ENCODE data around the gene ALDH2.
"Not testable (repeated sequence)": the region's sequence is repeated elsewhere in the genome, so short reads cannot be mapped to it uniquely, and the experiment has no call there.

Gene ALDH2

GRCh38 chr12:111798182-111798581 is 31.4 kb downstream of the ALDH2 start:
- no peaks in the 10 kb centered on the region for H3K27me3 Mint-ChIP-seq

GRCh38 chr12:111799758-111800157 is 33.0 kb downstream of the ALDH2 start:
- Mint-ChIP-seq H3K36me3 (no peaks in the 10 kb centered on the region), H3K4me1 (no peaks in the 10 kb centered on the region), H3K4me3 (no peak overlapping the region), H3K27me3 (no peaks in the 10 kb centered on the region), H3K27ac (no peak overlapping the region), H3K9me3 (no peaks in the 10 kb centered on the region)

More at GRCh38 chr12:111798182-111798581, 31.4 kb downstream of the ALDH2 start:
- Mint-ChIP-seq H3K4me1 (no peaks in the 10 kb centered on the region), H3K4me3 (no peak overlapping the region), H3K27ac (no peak overlapping the region), H3K9me3 (no peaks in the 10 kb centered on the region), H3K36me3 (no peaks in the 10 kb centered on the region)

GRCh38 chr12:111803038-111803626 is 36.4 kb downstream of the ALDH2 start:
- Mint-ChIP-seq H3K27me3 (no peaks in the 10 kb centered on the region), H3K4me1 (no peaks in the 10 kb centered on the region), H3K9me3 (no peaks in the 10 kb centered on the region), H3K4me3 (no peak overlapping the region), H3K27ac (no peak overlapping the region), H3K36me3 (no peaks in the 10 kb centered on the region)

DNA sequence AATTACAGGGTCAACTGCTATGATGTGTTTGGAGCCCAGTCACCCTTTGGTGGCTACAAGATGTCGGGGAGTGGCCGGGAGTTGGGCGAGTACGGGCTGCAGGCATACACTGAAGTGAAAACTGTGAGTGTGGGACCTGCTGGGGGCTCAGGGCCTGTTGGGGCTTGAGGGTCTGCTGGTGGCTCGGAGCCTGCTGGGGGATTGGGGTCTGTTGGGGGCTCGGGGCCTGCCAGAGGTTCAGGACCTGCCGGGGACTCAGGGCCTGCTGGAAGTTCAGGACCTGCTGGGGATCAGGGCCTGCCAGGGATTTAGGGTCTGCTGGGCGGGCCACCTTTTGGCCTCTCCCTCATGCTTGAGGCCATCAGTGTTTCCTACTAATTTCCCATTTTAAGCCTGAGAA is 37.1 kb downstream of the ALDH2 start:
- H3K9me3 Mint-ChIP-seq, result no peaks in the 10 kb centered on the region
- no peaks in the 10 kb centered on the region for H3K27me3 Mint-ChIP-seq
- H3K4me1 Mint-ChIP-seq, result no peaks in the 10 kb centered on the region

GRCh38 chr12:111806304-111806703 is 39.6 kb downstream of the ALDH2 start:
- H3K36me3 Mint-ChIP-seq, result no peaks in the 10 kb centered on the region
- H3K27ac Mint-ChIP-seq, result no peak overlapping the region
- no peak overlapping the region for H3K4me3 Mint-ChIP-seq
- H3K9me3 Mint-ChIP-seq, result no peaks in the 10 kb centered on the region
- H3K4me1 Mint-ChIP-seq, result no peaks in the 10 kb centered on the region
- no peaks in the 10 kb centered on the region for H3K27me3 Mint-ChIP-seq

More for the DNA sequence above, 37.1 kb downstream of the ALDH2 start:
- Mint-ChIP-seq H3K4me3 (no peak overlapping the region), H3K27ac (no peak overlapping the region), H3K36me3 (no peaks in the 10 kb centered on the region)

DNA sequence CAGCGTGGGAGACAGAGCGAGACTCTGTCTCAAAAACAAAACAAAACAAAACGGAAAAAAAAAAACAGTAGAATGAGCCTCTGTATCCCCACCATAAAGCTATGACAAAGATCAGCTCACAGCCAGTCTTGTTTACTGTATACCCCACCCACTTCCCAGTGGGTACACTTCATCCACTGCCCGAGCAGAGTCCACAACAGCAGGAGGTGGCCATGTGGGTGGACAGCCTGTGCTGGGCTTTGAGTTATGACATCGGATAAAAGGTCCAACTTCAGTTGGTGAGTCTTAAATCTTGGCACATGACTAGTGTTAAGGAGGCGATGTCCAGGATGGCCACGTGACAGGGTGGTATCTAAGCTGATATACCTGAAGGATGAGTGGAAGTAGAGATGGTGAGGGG is 40.5 kb downstream of the ALDH2 start:
- Mint-ChIP-seq H3K27me3 (no peaks in the 10 kb centered on the region), H3K27ac (no peak overlapping the region), H3K36me3 (no peaks in the 10 kb centered on the region), H3K4me1 (no peaks in the 10 kb centered on the region), H3K4me3 (no peak overlapping the region), H3K9me3 (no peaks in the 10 kb centered on the region)

- Mint-ChIP-seq H3K27me3 (peaks cover 2% of the 10 kb centered on the region), H3K4me1 (peaks cover 11% of the 10 kb centered on the region), H3K36me3 (no peaks in the 10 kb centered on the region), H3K9me3 (no peaks in the 10 kb centered on the region), H3K4me3 (no peak overlapping the region), H3K27ac (peak overlapping the region; percentile 78)
Observed at GRCh38 chr12:111812881-111813741, 46.4 kb downstream of the ALDH2 start.

GRCh38 chr12:111816065-111816615 is 49.4 kb downstream of the ALDH2 start:
- Mint-ChIP-seq H3K9me3 (no peaks in the 10 kb centered on the region), H3K27me3 (peaks cover 6% of the 10 kb centered on the region), H3K4me1 (peaks cover 11% of the 10 kb centered on the region), H3K36me3 (no peaks in the 10 kb centered on the region), H3K4me3 (no peak overlapping the region), H3K27ac (no peak overlapping the region)

- peaks cover 11% of the 10 kb centered on the region for H3K4me1 Mint-ChIP-seq
- H3K27ac Mint-ChIP-seq, H3K9me3 Mint-ChIP-seq, H3K36me3 Mint-ChIP-seq, H3K4me3 Mint-ChIP-seq, H3K27me3 Mint-ChIP-seq: not testable (repeated sequence)
Observed at GRCh38 chr12:111816898-111817297, 50.2 kb downstream of the ALDH2 start.

DNA sequence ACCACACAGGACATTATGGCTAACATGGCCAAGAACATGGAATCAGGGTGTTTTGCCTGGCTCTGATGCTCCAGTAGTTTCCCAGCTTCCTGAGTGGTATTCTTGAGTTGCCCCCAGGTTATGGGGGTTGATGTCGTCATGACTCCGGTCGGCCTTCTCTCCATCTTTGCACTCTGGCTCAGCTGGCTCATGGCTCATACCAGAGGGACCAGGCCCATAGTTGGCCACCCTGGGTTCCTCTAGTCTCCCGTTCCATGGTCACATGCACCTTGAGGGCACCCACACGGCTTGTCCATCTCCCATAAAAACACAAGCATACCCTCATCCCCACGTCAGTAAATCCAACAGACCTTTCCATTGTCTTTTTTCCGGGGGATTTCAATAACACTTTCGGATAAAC is 51.6 kb downstream of the ALDH2 start:
- Mint-ChIP-seq H3K4me3 (no peak overlapping the region), H3K9me3 (no peaks in the 10 kb centered on the region), H3K27me3 (peaks cover 7% of the 10 kb centered on the region), H3K27ac (no peak overlapping the region), H3K4me1 (peaks cover 2% of the 10 kb centered on the region), H3K36me3 (no peaks in the 10 kb centered on the region)

DNA sequence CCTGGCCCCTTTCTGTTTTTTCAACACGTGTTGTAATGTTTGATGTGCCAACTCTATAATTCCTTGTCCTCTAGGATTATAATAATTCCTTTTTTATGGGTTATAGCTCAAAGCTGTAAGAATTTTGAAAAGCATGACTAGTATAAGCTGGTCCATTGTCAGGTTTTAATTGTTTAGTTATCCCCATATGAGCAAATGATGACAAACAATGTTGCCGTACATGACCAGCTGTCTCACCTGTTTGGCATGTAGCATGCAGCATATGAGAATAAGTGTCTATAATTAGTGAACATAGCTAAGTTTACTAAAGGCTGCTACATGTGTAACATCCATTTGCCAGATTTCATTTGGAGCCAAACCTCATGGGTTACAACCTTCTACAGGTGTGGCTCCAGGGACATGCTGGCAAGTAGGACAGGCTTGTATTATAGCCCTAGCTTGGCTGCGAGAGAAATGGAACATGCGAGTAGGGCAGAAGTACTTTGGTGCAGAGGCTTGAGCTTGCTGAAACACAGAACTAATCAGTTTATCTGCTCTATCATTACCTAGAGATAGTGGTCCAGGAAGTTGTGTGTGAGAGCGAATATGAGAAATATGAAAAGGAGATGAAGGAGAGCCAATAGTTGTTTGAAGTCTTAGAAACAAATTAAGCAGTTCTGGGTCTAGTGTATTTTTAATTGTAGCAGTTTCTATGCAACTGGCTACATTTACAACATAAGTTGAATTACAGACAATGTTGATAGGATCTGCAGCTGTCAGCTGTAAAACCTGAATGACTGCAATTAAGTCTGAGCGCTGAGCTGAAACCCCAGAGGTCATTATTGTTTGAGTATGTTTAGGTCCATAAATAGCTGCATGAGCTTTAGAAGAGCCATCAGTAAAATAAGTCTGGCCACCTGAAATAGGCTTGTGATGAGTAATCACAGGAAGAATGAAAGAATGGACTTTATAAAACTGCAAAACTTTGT is 52.7 kb downstream of the ALDH2 start:
- Mint-ChIP-seq H3K27me3 (peaks cover 6% of the 10 kb centered on the region), H3K9me3 (no peaks in the 10 kb centered on the region), H3K27ac (no peak overlapping the region), H3K4me3 (no peak overlapping the region), H3K36me3 (no peaks in the 10 kb centered on the region), H3K4me1 (no peaks in the 10 kb centered on the region)

- not testable (repeated sequence) for H3K27ac Mint-ChIP-seq, H3K4me3 Mint-ChIP-seq, H3K27me3 Mint-ChIP-seq, H3K4me1 Mint-ChIP-seq, H3K36me3 Mint-ChIP-seq, H3K9me3 Mint-ChIP-seq
Observed at GRCh38 chr12:111820828-111821227, 54.1 kb downstream of the ALDH2 start.

- H3K36me3 Mint-ChIP-seq, result no peaks in the 10 kb centered on the region
- no peaks in the 10 kb centered on the region for H3K9me3 Mint-ChIP-seq
- no peak overlapping the region for H3K4me3 Mint-ChIP-seq
- peaks cover 6% of the 10 kb centered on the region for H3K27me3 Mint-ChIP-seq
- H3K27ac Mint-ChIP-seq, result no peak overlapping the region
- H3K4me1 Mint-ChIP-seq, result no peaks in the 10 kb centered on the region
Observed at GRCh38 chr12:111822886-111823285, 56.2 kb downstream of the ALDH2 start.

- Mint-ChIP-seq H3K27ac (no peak overlapping the region), H3K9me3 (no peaks in the 10 kb centered on the region), H3K27me3 (peaks cover 6% of the 10 kb centered on the region), H3K4me1 (no peaks in the 10 kb centered on the region), H3K4me3 (no peak overlapping the region), H3K36me3 (no peaks in the 10 kb centered on the region)
Observed at GRCh38 chr12:111823891-111824290, 57.2 kb downstream of the ALDH2 start.

DNA sequence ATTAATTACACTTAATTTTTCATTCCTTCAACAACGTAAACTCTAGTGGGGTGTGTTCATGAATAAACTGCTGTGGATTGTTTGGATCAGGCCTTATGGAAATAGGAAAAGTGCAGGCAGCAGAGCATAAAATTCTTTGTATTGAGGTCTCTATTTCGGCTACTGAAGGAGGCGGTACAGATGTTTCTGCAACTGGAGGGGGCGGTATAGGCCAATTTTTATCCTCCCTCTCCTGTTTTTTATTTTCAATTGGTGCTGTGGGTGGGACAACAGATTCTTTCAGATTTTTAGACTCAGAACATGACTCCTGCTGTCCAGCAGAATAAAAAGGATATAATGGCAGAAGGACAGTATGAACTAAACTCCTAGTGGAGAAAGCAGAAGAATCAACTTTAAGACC is 57.6 kb downstream of the ALDH2 start:
- not testable (repeated sequence) for H3K4me3 Mint-ChIP-seq, H3K27me3 Mint-ChIP-seq, H3K27ac Mint-ChIP-seq, H3K4me1 Mint-ChIP-seq, H3K36me3 Mint-ChIP-seq, H3K9me3 Mint-ChIP-seq
